ENCODE data around the gene TGFB3. TPM values are rescaled to one million over a fixed set of nuclear protein-coding genes. Genes with fewer than 3 reads are reported as not detected.

The TGFB3 gene
- total and polyA plus RNA-seq, 9 of the 15 experiments (the other 6 are each of a cell fraction or from before 2014, with no cell fraction given) = 0.39 to 2.0 (median 1.0) TPM

- Histone ChIP-seq H3K9me1 (ENCODE audit: control insufficient read depth, insufficient read depth, low read length) (no peaks in the 10 kb centered on the region), H3K9ac (ENCODE audit: insufficient read depth in 1 of 2, low read depth in 2 of 2, low read length in 2 of 2) (no peak overlapping the region), H2AFZ (ENCODE audit: low read depth, low read length) (no peak overlapping the region), H3K9me3 (replicated peaks; ENCODE audit: control insufficient read depth, insufficient read depth, low read depth, low read length) (no peaks in the 10 kb centered on the region), H3K4me3 (no peak overlapping the region), H3K4me1 (replicated peaks in 1 of 2; ENCODE audit: control insufficient read depth in 2 of 2, insufficient read depth in 2 of 2, low read length in 2 of 2) (no peaks in the 10 kb centered on the region; a peak in 1 of 5 replicates), H4K20me1 (replicated peaks; ENCODE audit: control insufficient read depth, insufficient read depth, low read length) (no peaks in the 10 kb centered on the region), H3K36me3 (ENCODE audit: control insufficient read depth, insufficient read depth, low read length) (no peaks in the 10 kb centered on the region), H3K27me3 (ENCODE audit: control insufficient read depth in 2 of 2, insufficient read depth in 2 of 2, low read length in 2 of 2) (no peaks in the 10 kb centered on the region), H3K27ac (ENCODE audit: extremely low read depth, low read depth, low read length) (no peak overlapping the region), H3K4me2 (ENCODE audit: insufficient read depth, low read length) (no peak overlapping the region), H3K79me2 (ENCODE audit: control insufficient read depth, insufficient read depth, low read length) (no peaks in the 10 kb centered on the region)
- CTCF ChIA-PET (ENCODE audit: low intra/inter-chr PET ratio) = no interaction called here
- BruUV-seq (replicated peaks) = no TSS peak
- FAIRE-seq (no peak), ATAC-seq (no peak), DNase-seq (ENCODE audit: extremely low read depth in 1 of 4, low spot score in 3 of 4) (no peak)
- WGBS (ENCODE audit: insufficient coverage, low coverage, missing lambda C conversion rate) = 57% methylated on average over 5 of the region's 9 CpGs
- in situ Hi-C loops (cut with MboI) (no loop called here), intact Hi-C loops (cut with micrococcal nuclease) (no loop called here)
- POLR2A ChIA-PET = no interaction called here
- TF ChIP-seq GTF2E2 (tag; IDR thresholded peaks at IDR 0.05) (no peak), HNRNPH1 (optimal IDR thresholded peaks at IDR 0.05; ENCODE audit: low read depth, low read length) (no peak), TSC22D4 (tag; IDR thresholded peaks at IDR 0.05) (no peak), MED1 (CRISPR knock-in tag; IDR thresholded peaks at IDR 0.05; ENCODE audit: borderline replicate concordance) (no peak), GTF2B (IDR thresholded peaks at IDR 0.05; ENCODE audit: extremely low read depth, insufficient read length) (no peak), THRAP3 (IDR thresholded peaks at IDR 0.05; ENCODE audit: borderline replicate concordance) (no peak)
These were observed 30.6 kb upstream of the TGFB3 start for GRCh38 chr14:76012354-76012753.

- no peak for FAIRE-seq
- Histone ChIP-seq H3K9me3 (replicated peaks; ENCODE audit: control insufficient read depth, insufficient read depth, low read depth, low read length) (no peaks in the 10 kb centered on the region), H4K20me1 (replicated peaks; ENCODE audit: control insufficient read depth, insufficient read depth, low read length) (no peaks in the 10 kb centered on the region), H3K4me3 (no peak overlapping the region), H3K27ac (ENCODE audit: extremely low read depth, low read depth, low read length) (no peak overlapping the region), H3K79me2 (ENCODE audit: control insufficient read depth, insufficient read depth, low read length) (no peaks in the 10 kb centered on the region), H3K9ac (ENCODE audit: insufficient read depth in 1 of 2, low read depth in 2 of 2, low read length in 2 of 2) (no peak overlapping the region), H3K4me2 (ENCODE audit: insufficient read depth, low read length) (no peak overlapping the region), H3K27me3 (ENCODE audit: control insufficient read depth in 2 of 2, insufficient read depth in 2 of 2, low read length in 2 of 2) (no peaks in the 10 kb centered on the region), H2AFZ (ENCODE audit: low read depth, low read length) (no peak overlapping the region), H3K4me1 (replicated peaks in 1 of 2; ENCODE audit: control insufficient read depth in 2 of 2, insufficient read depth in 2 of 2, low read length in 2 of 2) (no peaks in the 10 kb centered on the region; a peak in 1 of 5 replicates), H3K9me1 (ENCODE audit: control insufficient read depth, insufficient read depth, low read length) (no peaks in the 10 kb centered on the region), H3K36me3 (ENCODE audit: control insufficient read depth, insufficient read depth, low read length) (no peaks in the 10 kb centered on the region)
- POLR2A ChIA-PET = no interaction called here
- intact Hi-C loops (cut with micrococcal nuclease) (no loop called here), in situ Hi-C loops (cut with MboI) (no loop called here)
- BruUV-seq (replicated peaks) = no TSS peak
- no peak for DNase-seq (ENCODE audit: extremely low read depth in 1 of 4, low spot score in 3 of 4)
- ATAC-seq = no peak
- CTCF ChIA-PET (ENCODE audit: low intra/inter-chr PET ratio) = no interaction called here
- TF ChIP-seq ZBED1 (IDR thresholded peaks at IDR 0.05) = no peak
- no peak for TF ChIP-seq GTF2B (IDR thresholded peaks at IDR 0.05; ENCODE audit: extremely low read depth, insufficient read length)
- no peak for TF ChIP-seq BRF1 (IDR thresholded peaks at IDR 0.05; ENCODE audit: borderline replicate concordance, extremely low read depth, insufficient read length)
- TF ChIP-seq KDM2B (CRISPR knock-in tag; IDR thresholded peaks at IDR 0.05) = no peak
- no peak for TF ChIP-seq CREB3 (tag; conservative IDR thresholded peaks at IDR 0.05; ENCODE audit: low read depth)
- no peak for TF ChIP-seq LEF1 (IDR thresholded peaks at IDR 0.05)
- no peak for TF ChIP-seq POLR2AphosphoS5 (IDR thresholded peaks at IDR 0.05; ENCODE audit: control insufficient read depth, insufficient read depth, low read depth, low read length)
- TF ChIP-seq ZBTB34 (CRISPR knock-in tag; IDR thresholded peaks at IDR 0.05) = no peak
- no peak for TF ChIP-seq ZNF263 (CRISPR knock-in tag; IDR thresholded peaks at IDR 0.05; ENCODE audit: borderline replicate concordance)
These were observed 30.1 kb upstream of the TGFB3 start for GRCh38 chr14:76011930-76012329.

Data from K562 (cell line).